GM12878 (cell line): Measurements from ENCODE around the gene ERG. TPM values are rescaled to one million over a fixed set of nuclear protein-coding genes. Genes with fewer than 3 reads are reported as not detected.

Source experiments
- ATAC-seq: fragments of 200-7000 bp; cut with Tn5 transposase; 3 replicates; pipeline ENCODE4 v1.9.1; 2020; ENCODE audit warnings: mild to moderate bottlenecking, moderate library complexity
- BruUV-seq: library from RNA; stranded (reverse); fragments of 400-500 nt; replicated peaks from 2 replicates; lab custom pipeline; 2021; lab: Mats Ljungman, UMichigan
- CTCF ChIA-PET: fragments of 300-600 bp; sonication (Branson Sonifier 250); formaldehyde crosslinking; extraction: SDS; loops from one replicate; lab custom pipeline; 2021; ENCODE audit warnings: inconsistent platforms; lab: Yijun Ruan, JAX
- POLR2A ChIA-PET: fragments of 350-600 bp; formaldehyde crosslinking; extraction: SDS; loops from one replicate; lab custom pipeline; 2021; ENCODE audit warnings: inconsistent platforms; lab: Charles Lee
- RAD21 ChIA-PET: fragments of 300-600 bp; sonication (Branson Sonifier 250); formaldehyde crosslinking; loops from one replicate; lab custom pipeline; 2023; ENCODE audit warnings: antibody characterized with exemption; ENCODE audit not compliant: unreplicated experiment; lab: Charles Lee
- SMC1A ChIA-PET: fragments of 300-600 bp; sonication (Branson Sonifier 250); formaldehyde crosslinking; loops from one replicate; lab custom pipeline; 2023; ENCODE audit not compliant: unreplicated experiment, uncharacterized antibody; lab: Charles Lee
- DNase-seq: peaks from one replicate; pipeline ENCODE4 v3.0.0-alpha.2; 2011; ENCODE audit warnings: low read depth, low spot score
- FAIRE-seq: peaks from 3 replicates; lab custom pipeline; 2011; peaks lifted over from hg19 to GRCh38; lab: Jason Lieb, UNC
- H2AFZ ChIP-seq: 2 replicates; pipeline ENCODE4 v1.6.0; 2011; ENCODE audit warnings: low read depth, low read length, control low read depth; ENCODE audit not compliant: control insufficient read depth
- H3K27ac ChIP-seq: 2 replicates; pipeline ENCODE4 v1.5.1; 2011; ENCODE audit warnings: control low read depth; ENCODE audit not compliant: control insufficient read depth, insufficient read depth
- H3K27me3 ChIP-seq, 2 experiments: replicated peaks in 1 of 2; 2 replicates each; pipeline versions ENCODE4 v1.6.0 to v1.6.1; 2011; ENCODE audit warnings: low read length in 1 of 2; ENCODE audit not compliant: control insufficient read depth in 2 of 2, insufficient read depth in 2 of 2
- H3K36me3 ChIP-seq, 2 experiments: 2 replicates each; pipeline ENCODE4 v1.5.1; 2011; ENCODE audit warnings: low read length in 1 of 2; ENCODE audit not compliant: control insufficient read depth in 2 of 2, insufficient read depth in 2 of 2
- H3K4me1 ChIP-seq: 2 replicates; pipeline ENCODE4 v1.6.1; 2011; ENCODE audit warnings: mild to moderate bottlenecking, low read length, moderate library complexity, mixed read lengths; ENCODE audit not compliant: control insufficient read depth, insufficient read depth
- H3K4me2 ChIP-seq: 2 replicates; pipeline ENCODE4 v1.6.0; 2011; ENCODE audit warnings: control low read depth; ENCODE audit not compliant: control insufficient read depth, insufficient read depth
- H3K4me3 ChIP-seq: fragments of 200-600 bp; sonication (generic); 2 replicates; pipeline ENCODE4 v1.5.1; 2016
- H3K79me2 ChIP-seq: 2 replicates; pipeline ENCODE4 v1.6.0; 2011; ENCODE audit warnings: low read length; ENCODE audit not compliant: control insufficient read depth, insufficient read depth
- H3K9ac ChIP-seq: 2 replicates; pipeline ENCODE4 v1.8.0; 2011; ENCODE audit warnings: low read length, control low read depth, mixed read lengths; ENCODE audit not compliant: control insufficient read depth, insufficient read depth
- H3K9me3 ChIP-seq: replicated peaks from 3 replicates; pipeline ENCODE4 v1.5.1; 2011; ENCODE audit warnings: mild to moderate bottlenecking, low read length; ENCODE audit not compliant: control insufficient read depth, insufficient read depth
- H4K20me1 ChIP-seq: 2 replicates; pipeline ENCODE4 v1.6.0; 2011; ENCODE audit not compliant: control insufficient read depth, insufficient read depth
- ATF2 ChIP-seq: IDR thresholded peaks from 2 replicates; pipeline ENCODE4 v1.6.1; 2012; ENCODE audit warnings: low read length, inconsistent platforms
- BCL11A ChIP-seq: IDR thresholded peaks from 2 replicates; pipeline ENCODE4 v1.6.1; 2011; ENCODE audit warnings: low read depth, low read length
- CBX5 ChIP-seq: sonication (generic); IDR thresholded peaks from 2 replicates; pipeline ENCODE4 v1.6.1; 2016; ENCODE audit warnings: low read depth, moderate library complexity, mild to moderate bottlenecking, inconsistent platforms
- CHD4 ChIP-seq: fragments of 200-600 bp; sonication (generic); IDR thresholded peaks from 2 replicates; pipeline ENCODE4 v1.6.1; 2016; ENCODE audit warnings: mild to moderate bottlenecking
- CREB1 ChIP-seq: IDR thresholded peaks from 2 replicates; pipeline ENCODE4 v1.6.1; 2012; ENCODE audit warnings: low read depth, mild to moderate bottlenecking, inconsistent platforms
- CTCF ChIP-seq, 3 experiments: IDR thresholded peaks in 2 of 3; conservative IDR thresholded peaks in 1 of 3; 2 replicates each; pipeline ENCODE4 v1.5.1; 2011; ENCODE audit warnings: low read depth in 3 of 3, low read length in 3 of 3, mild to moderate bottlenecking in 3 of 3, control low read depth in 2 of 3, moderate library complexity in 2 of 3, inconsistent platforms in 1 of 3, mixed read lengths in 1 of 3; ENCODE audit not compliant: control insufficient read depth in 2 of 3, insufficient read depth in 1 of 3; ENCODE audit errors: extremely low read depth in 1 of 3
- E2F4 ChIP-seq: IDR thresholded peaks from 2 replicates; pipeline ENCODE4 v1.6.1; 2012; ENCODE audit warnings: low read depth, low read length, improper control_type of control experiment
- EP300 ChIP-seq, 2 experiments: fragments of 150-350 bp in 1 of 2; IDR thresholded peaks; 2 replicates each; pipeline ENCODE4 v1.6.1; 2011 to 2012; ENCODE audit warnings: low read depth in 2 of 2, low read length in 2 of 2, borderline replicate concordance in 1 of 2, improper control_type of control experiment in 1 of 2, inconsistent platforms in 1 of 2; ENCODE audit not compliant: control insufficient read depth in 1 of 2
- NBN ChIP-seq: fragments of 450-650 bp; IDR thresholded peaks from 2 replicates; pipeline ENCODE4 v1.6.1; 2016
- SIN3A ChIP-seq: IDR thresholded peaks from 2 replicates; pipeline ENCODE4 v1.6.1; 2012; ENCODE audit warnings: low read depth, low read length, improper control_type of control experiment
- SMARCA5 ChIP-seq: fragments of 450-650 bp; IDR thresholded peaks from 2 replicates; pipeline ENCODE4 v1.6.1; 2017; ENCODE audit warnings: mild to moderate bottlenecking
- TAF1 ChIP-seq: IDR thresholded peaks from 2 replicates; pipeline ENCODE4 v1.6.1; 2011; ENCODE audit warnings: mild to moderate bottlenecking, low read depth, low read length, borderline replicate concordance
- ZBTB4 ChIP-seq: fragments of 450-650 bp; formaldehyde crosslinking; IDR thresholded peaks from 2 replicates; pipeline ENCODE4 v1.4.0; 2022; ENCODE audit warnings: mild to moderate bottlenecking, moderate library complexity
- WGBS: methylation state at CpG from one replicate; pipeline ENCODE4 v1.1.6; 2016; ENCODE audit warnings: low lambda C conversion rate; ENCODE audit not compliant: insufficient replicate concordance, insufficient coverage; ENCODE audit errors: missing lambda C conversion rate; 5-methylcytosine and 5-hydroxymethylcytosine counted together
- in situ Hi-C: fragments of 300-500 bp; cut with MboI; formaldehyde crosslinking; loops from 9 replicates; pipeline ENCODE4 v1.14.3; 2018; ENCODE audit warnings: mixed read lengths
- intact Hi-C: fragments of 100-400 bp; cut with micrococcal nuclease; formaldehyde crosslinking; loops from one replicate; pipeline ENCODE4 v1.14.2; 2022; ENCODE audit not compliant: unreplicated experiment
- polyA plus RNA-seq, 11 experiments: library from polyadenylated mRNA; depleted of rRNA in 4 of 11; unstranded in 6 of 11; stranded (reverse) in 5 of 11; fragments of >200 nt; fragmentation: Nextera tagmentation in 4 of 11; fragmentation: Illumina TruSeq in 1 of 11; extraction: Ambion mirVana in 4 of 11; extraction: Trizol in 1 of 11; gene quantifications; 1 replicate in 1 of 11; 2 replicates in 10 of 11; pipeline versions ENCODE4 v1.2.1 to v1.2.3, GENCODE V29; 2011 to 2016; ENCODE audit warnings: inconsistent platforms in 2 of 11, missing spikeins in 2 of 11, low read depth in 1 of 11
- total RNA-seq, 4 experiments: library from RNA; depleted of rRNA in 3 of 4; stranded (reverse); fragments of >200 nt in 3 of 4; fragmentation: Illumina TruSeq in 1 of 4; extraction: Trizol in 1 of 4; gene quantifications; 2 replicates each; pipeline versions ENCODE4 v1.2.1 to v1.2.3, GENCODE V29; 2013 to 2021

ERG gene
- total and polyA plus RNA-seq, 10 of the 15 experiments (the other 5 are each of a cell fraction or from before 2014, with no cell fraction given): not detected

- H3K4me3 ChIP-seq: no peak overlapping the region
- no peaks in the 10 kb centered on the region; the same call in 2 of the 3 replicates for H3K9me3 ChIP-seq
- WGBS: 62% methylated on average over 6 of the region's 6 CpGs
- no peak overlapping the region for H3K9ac ChIP-seq
- intact Hi-C loops: no loop called here
- ATAC-seq: no peak
- ChIA-PET POLR2A (no interaction called here), RAD21 (interaction anchor here (1.6 kb wide), 1 partner anchor 9 kb away, joined by 6 read pairs; no protein-coding TSS in a partner anchor)
- in situ Hi-C loops: no loop called here
- no peak for TF ChIP-seq BCL11A
- no peak for TF ChIP-seq CTCF (IDR thresholded peaks at IDR 0.05 in 2 of 3, conservative IDR thresholded peaks at IDR 0.05 in 1 of 3; ENCODE audit: control insufficient read depth in 2 of 3, extremely low read depth in 1 of 3, insufficient read depth in 1 of 3, low read depth in 3 of 3, low read length in 3 of 3)
- no peak for TF ChIP-seq CREB1
- no peak for TF ChIP-seq TAF1
- no peak for TF ChIP-seq CBX5
- no peak for TF ChIP-seq ZBTB4 (CRISPR knock-in tag)
- no peak for TF ChIP-seq E2F4
- TF ChIP-seq SMARCA5: no peak
- TF ChIP-seq SIN3A: no peak
- no peak for TF ChIP-seq CHD4
- no peak for TF ChIP-seq EP300 (IDR thresholded peaks at IDR 0.05; ENCODE audit: borderline replicate concordance in 1 of 2, control insufficient read depth in 1 of 2, low read depth in 2 of 2, low read length in 2 of 2)
- TF ChIP-seq ATF2: no peak
- TF ChIP-seq NBN: no peak
- TF ChIP-seq, all 136 proteins: peak for 0
- no peaks in the 10 kb centered on the region for H3K4me1 ChIP-seq
- ChIA-PET CTCF (interaction anchor here (2.1 kb wide), 1 partner anchor 9 kb away, joined by 10 read pairs; no protein-coding TSS in a partner anchor), SMC1A (interaction anchor here (0.5 to 1.8 kb wide), 3 partner anchors 9 to 127 kb away, joined by 3 to 4 read pairs (median 3); no protein-coding TSS in a partner anchor)
- no peaks in the 10 kb centered on the region for H3K36me3 ChIP-seq
- H2AFZ ChIP-seq: no peak overlapping the region
- H3K79me2 ChIP-seq: no peaks in the 10 kb centered on the region
- H3K27me3 ChIP-seq: no peaks in the 10 kb centered on the region; a peak in 1 of 4 replicates
- FAIRE-seq: no peak
- H3K4me2 ChIP-seq: no peak overlapping the region
- no peak for DNase-seq
- no peak overlapping the region for H3K27ac ChIP-seq
- no TSS peak for BruUV-seq
- H4K20me1 ChIP-seq: no peaks in the 10 kb centered on the region
Measured at GRCh38 chr21:38343691-38344090, 154.6 kb downstream of the ERG start.
